HepG2 (cell line): ENCODE measurements around the gene IRF1. TPM values are rescaled to one million over a fixed set of nuclear protein-coding genes. Genes with fewer than 3 reads are reported as not detected.

Experiments used
- AHDC1 ChIP-seq: sonication (generic); formaldehyde crosslinking; IDR thresholded peaks from 2 replicates; pipeline ENCODE4 v1.5.1; 2020; ENCODE audit warnings: mild to moderate bottlenecking, missing genetic modification reagents, borderline replicate concordance
- CEBPZ ChIP-seq: IDR thresholded peaks from 2 replicates; pipeline ENCODE4 v1.6.1; 2012; ENCODE audit warnings: low read length, improper control_type of control experiment
- CHCHD3 ChIP-seq: sonication (generic); formaldehyde crosslinking; IDR thresholded peaks from 2 replicates; pipeline ENCODE4 v1.8.0; 2022; ENCODE audit warnings: mild to moderate bottlenecking, missing genetic modification reagents, moderate library complexity
- CREB3 ChIP-seq: sonication (generic); formaldehyde crosslinking; IDR thresholded peaks from 2 replicates; pipeline ENCODE4 v1.5.0; 2020; ENCODE audit warnings: missing genetic modification reagents
- EP300 ChIP-seq, 3 experiments: sonication (generic) in 1 of 3; formaldehyde crosslinking in 1 of 3; IDR thresholded peaks; 2 replicates each; pipeline versions ENCODE4 v1.5.1 to v1.6.1; 2011 to 2020; ENCODE audit warnings: low read depth in 2 of 3, low read length in 2 of 3, borderline replicate concordance in 1 of 3, improper control_type of control experiment in 1 of 3, mild to moderate bottlenecking in 1 of 3, missing genetic modification reagents in 1 of 3, moderate library complexity in 1 of 3
- HCFC1 ChIP-seq: fragments of 150-350 bp; IDR thresholded peaks from 2 replicates; pipeline ENCODE4 v1.6.1; 2014; ENCODE audit warnings: low read depth, low read length
- HES4 ChIP-seq: sonication (generic); formaldehyde crosslinking; IDR thresholded peaks from 2 replicates; pipeline ENCODE4 v1.9.0; 2021; ENCODE audit warnings: mild to moderate bottlenecking, missing genetic modification reagents, borderline replicate concordance
- RFX3 ChIP-seq: IDR thresholded peaks from 2 replicates; pipeline ENCODE4 v1.6.1; 2016; ENCODE audit warnings: missing biosample characterization, missing genetic modification reagents
- RFXANK ChIP-seq: IDR thresholded peaks from 2 replicates; pipeline ENCODE4 v1.6.1; 2016
- SALL1 ChIP-seq: sonication (generic); formaldehyde crosslinking; IDR thresholded peaks from 2 replicates; pipeline ENCODE4 v1.8.0; 2022; ENCODE audit warnings: mild to moderate bottlenecking, missing genetic modification reagents
- ZBTB46 ChIP-seq: sonication (generic); formaldehyde crosslinking; IDR thresholded peaks from 2 replicates; pipeline ENCODE4 v1.4.0; 2020; ENCODE audit warnings: mild to moderate bottlenecking, missing genetic modification reagents, borderline replicate concordance
- ZNF20 ChIP-seq: sonication (generic); formaldehyde crosslinking; IDR thresholded peaks from 2 replicates; pipeline ENCODE4 v1.4.0; 2020; ENCODE audit warnings: mild to moderate bottlenecking, moderate library complexity, missing genetic modification reagents
- ZNF33A ChIP-seq: sonication (generic); formaldehyde crosslinking; IDR thresholded peaks from 2 replicates; pipeline ENCODE4 v1.5.1; 2020; ENCODE audit warnings: missing genetic modification reagents, mild to moderate bottlenecking, moderate library complexity, borderline replicate concordance
- ZNF800 ChIP-seq: sonication (generic); formaldehyde crosslinking; IDR thresholded peaks from 2 replicates; pipeline ENCODE4 v1.4.0; 2020; ENCODE audit warnings: missing genetic modification reagents
- polyA plus RNA-seq, 8 experiments: library from polyadenylated mRNA; depleted of rRNA in 3 of 8; stranded (reverse) in 7 of 8; unstranded in 1 of 8; fragments of >200 nt; fragmentation: Illumina TruSeq in 4 of 8; extraction: Trizol in 4 of 8; gene quantifications; 2 replicates each; pipeline versions ENCODE4 v1.2.1 to v1.2.3, GENCODE V29; 2011 to 2016; ENCODE audit warnings: low read depth in 4 of 8, missing spikeins in 1 of 8, mixed read lengths in 1 of 8; ENCODE audit not compliant: insufficient read depth in 1 of 8
- total RNA-seq, 5 experiments: library from RNA; depleted of rRNA; stranded (reverse); fragments of >200 nt; fragmentation: Illumina TruSeq; extraction: Trizol; gene quantifications; 2 replicates each; pipeline ENCODE4 v1.2.3, GENCODE V29; 2016; ENCODE audit warnings: low read depth in 1 of 5

IRF1 gene
- total and polyA plus RNA-seq, 2 of the 13 experiments (the other 11 are each of a cell fraction or from before 2014, with no cell fraction given), result 4.1 to 8.8 TPM

GRCh38 chr5:132500931-132501628 is 10.5 kb upstream of the IRF1 start (continued):
- TF ChIP-seq CEBPZ (no peak), SALL1 (CRISPR knock-in tag) (peak; percentile 86), ZNF800 (CRISPR knock-in tag) (no peak), CHCHD3 (CRISPR knock-in tag) (no peak), EP300 (IDR thresholded peaks at IDR 0.05; ENCODE audit: low read depth in 2 of 2, low read length in 2 of 2) (peak in 1 of 2 experiments; percentile 83; a peak in 1 of 4 replicates), EP300 (CRISPR knock-in tag; IDR thresholded peaks at IDR 0.05; ENCODE audit: borderline replicate concordance) (peak; percentile 78), HCFC1 (no peak), RFX3 (CRISPR knock-in tag) (no peak), ZBTB46 (CRISPR knock-in tag) (no peak), AHDC1 (CRISPR knock-in tag) (peak; percentile 81), RFXANK (CRISPR knock-in tag) (no peak), CREB3 (CRISPR knock-in tag) (no peak), HES4 (CRISPR knock-in tag) (no peak), ZNF33A (no peak), ZNF20 (CRISPR knock-in tag) (no peak)
